Fibroblast of lung (primary cell): ENCODE results near the gene TBXA2R. TPM values are rescaled to one million over a fixed set of nuclear protein-coding genes. Genes with fewer than 3 reads are reported as not detected.

Source experiments
- DNase-seq, 2 donors: peaks; one replicate each; pipeline versions ENCODE4 v3.0.0 to v3.0.0-alpha.2; 2010; ENCODE audit warnings: low read depth in 2 of 2
- H2AFZ ChIP-seq: 2 replicates; pipeline ENCODE4 v1.5.1; 2012; ENCODE audit warnings: low read length, control low read depth, inconsistent platforms
- H3K27ac ChIP-seq: 2 replicates; pipeline ENCODE4 v1.5.1; 2011; ENCODE audit warnings: low read length, control low read depth; ENCODE audit not compliant: insufficient read depth
- H3K27me3 ChIP-seq: 2 replicates; pipeline ENCODE4 v1.5.1; 2011; ENCODE audit warnings: mild to moderate bottlenecking, low read length; ENCODE audit not compliant: control insufficient read depth, insufficient read depth
- H3K36me3 ChIP-seq: 2 replicates; pipeline ENCODE4 v1.5.1; 2011; ENCODE audit warnings: low read length; ENCODE audit not compliant: control insufficient read depth, insufficient read depth
- H3K4me1 ChIP-seq: 2 replicates; pipeline ENCODE4 v1.5.1; 2011; ENCODE audit warnings: low read length; ENCODE audit not compliant: control insufficient read depth, insufficient read depth; ENCODE audit errors: extremely low read depth
- H3K4me2 ChIP-seq: 2 replicates; pipeline ENCODE4 v1.5.1; 2011; ENCODE audit warnings: low read length, control low read depth; ENCODE audit not compliant: insufficient read depth; ENCODE audit errors: extremely low read depth
- H3K4me3 ChIP-seq, 4 experiments: fragments of 200-600 bp in 1 of 4; sonication (generic) in 1 of 4; replicated peaks in 1 of 4; 2 replicates each; pipeline ENCODE4 v1.5.1; 2011 to 2016; ENCODE audit warnings: low read length in 4 of 4, low read depth in 3 of 4, mild to moderate bottlenecking in 3 of 4, control low read depth in 2 of 4, inconsistent platforms in 1 of 4, mixed read lengths in 1 of 4; ENCODE audit not compliant: insufficient read depth in 1 of 4; ENCODE audit errors: control extremely low read depth in 1 of 4
- H3K79me2 ChIP-seq: 2 replicates; pipeline ENCODE4 v1.5.1; 2012; ENCODE audit warnings: mild to moderate bottlenecking, low read length, inconsistent platforms; ENCODE audit not compliant: control insufficient read depth, insufficient read depth
- H3K9ac ChIP-seq: 2 replicates; pipeline ENCODE4 v1.5.1; 2011; ENCODE audit warnings: mild to moderate bottlenecking, low read length, control low read depth; ENCODE audit not compliant: insufficient read depth
- H3K9me3 ChIP-seq: 2 replicates; pipeline ENCODE4 v1.5.1; 2012; ENCODE audit warnings: low read depth, low read length; ENCODE audit not compliant: control insufficient read depth, insufficient read depth
- H4K20me1 ChIP-seq: 2 replicates; pipeline ENCODE4 v1.5.1; 2011; ENCODE audit warnings: low read length; ENCODE audit not compliant: control insufficient read depth, insufficient read depth; ENCODE audit errors: extremely low read depth
- CTCF ChIP-seq, 2 donors: IDR thresholded peaks in 1 of 2; conservative IDR thresholded peaks in 1 of 2; 1 replicate in 1 of 2; 2 replicates in 1 of 2; pipeline ENCODE4 v1.5.1; 2011 to 2012; ENCODE audit warnings: low read length in 2 of 2, control low read depth in 1 of 2, inconsistent platforms in 1 of 2, low read depth in 1 of 2, mild to moderate bottlenecking in 1 of 2
- EZH2 ChIP-seq: IDR thresholded peaks from 2 replicates; pipeline ENCODE4 v1.5.1; 2012; ENCODE audit warnings: low read length, control low read depth, mild to moderate bottlenecking; ENCODE audit errors: missing control alignments
- polyA plus RNA-seq, 2 donors: library from polyadenylated mRNA; depleted of rRNA in 1 of 2; stranded (reverse) in 1 of 2; unstranded in 1 of 2; fragments of >200 nt; gene quantifications; 2 replicates each; pipeline ENCODE4 v1.2.1, GENCODE V29; 2011 to 2012; ENCODE audit warnings: missing spikeins in 1 of 2
- total RNA-seq: library from RNA; depleted of rRNA; stranded (reverse); fragments of >200 nt; gene quantifications from 2 replicates; pipeline ENCODE4 v1.2.1, GENCODE V29; 2014

TBXA2R gene
- total and polyA plus RNA-seq, 2 donors (not counting 1 experiment from before 2014, with no cell fraction given) = 1.3 to 1.8 TPM

GRCh38 chr19:3610745-3611717 lies 4.4 kb upstream of the TBXA2R start:
- no peak for DNase-seq
- H3K9me3 ChIP-seq = no peaks in the 10 kb centered on the region
- H3K4me2 ChIP-seq = no peak overlapping the region
- no peak overlapping the region for H3K9ac ChIP-seq
- no peak overlapping the region for H2AFZ ChIP-seq
- H3K27ac ChIP-seq = no peak overlapping the region
- no peaks in the 10 kb centered on the region for H3K27me3 ChIP-seq
- TF ChIP-seq CTCF (conservative IDR thresholded peaks at IDR 0.05 in 1 of 2, IDR thresholded peaks at IDR 0.05 in 1 of 2; ENCODE audit: low read depth in 1 of 2, low read length in 2 of 2) (no peak), EZH2 (no peak)
- H3K4me3 ChIP-seq = no peak overlapping the region
- H3K79me2 ChIP-seq = no peaks in the 10 kb centered on the region
- H3K36me3 ChIP-seq = peaks cover 19% of the 10 kb centered on the region
- no peaks in the 10 kb centered on the region for H4K20me1 ChIP-seq
- peaks cover 4% of the 10 kb centered on the region for H3K4me1 ChIP-seq

GRCh38 chr19:3609779-3610719 lies 3.4 kb upstream of the TBXA2R start:
- TF ChIP-seq EZH2 = no peak
- no peak for TF ChIP-seq CTCF (conservative IDR thresholded peaks at IDR 0.05 in 1 of 2, IDR thresholded peaks at IDR 0.05 in 1 of 2; ENCODE audit: low read depth in 1 of 2, low read length in 2 of 2)
- Histone ChIP-seq H3K27me3 (no peaks in the 10 kb centered on the region), H3K79me2 (no peaks in the 10 kb centered on the region), H3K4me2 (no peak overlapping the region), H3K4me3 (no peak overlapping the region), H3K9me3 (no peaks in the 10 kb centered on the region), H4K20me1 (no peaks in the 10 kb centered on the region), H3K9ac (no peak overlapping the region), H3K36me3 (peaks cover 19% of the 10 kb centered on the region), H2AFZ (no peak overlapping the region), H3K27ac (no peak overlapping the region), H3K4me1 (peaks cover 7% of the 10 kb centered on the region)
- DNase-seq = no peak

- Histone ChIP-seq H3K27me3 (no peaks in the 10 kb centered on the region), H3K27ac (no peak overlapping the region), H3K9me3 (no peaks in the 10 kb centered on the region), H3K36me3 (peaks cover 16% of the 10 kb centered on the region), H3K9ac (no peak overlapping the region), H3K79me2 (no peaks in the 10 kb centered on the region), H3K4me1 (peaks cover 7% of the 10 kb centered on the region), H4K20me1 (no peaks in the 10 kb centered on the region), H3K4me3 (no peak overlapping the region), H2AFZ (no peak overlapping the region), H3K4me2 (no peak overlapping the region)
- no peak for DNase-seq
- TF ChIP-seq EZH2 = no peak
- no peak for TF ChIP-seq CTCF (conservative IDR thresholded peaks at IDR 0.05 in 1 of 2, IDR thresholded peaks at IDR 0.05 in 1 of 2; ENCODE audit: low read depth in 1 of 2, low read length in 2 of 2)
Measured at GRCh38 chr19:3608750-3609322, 2.2 kb upstream of the TBXA2R start.
